Measurements from ENCODE around the gene ASIC3.
A peak's percentile ranks its signal among the peaks of the same experiment; 100 is the strongest.

Gene ASIC3

DNA sequence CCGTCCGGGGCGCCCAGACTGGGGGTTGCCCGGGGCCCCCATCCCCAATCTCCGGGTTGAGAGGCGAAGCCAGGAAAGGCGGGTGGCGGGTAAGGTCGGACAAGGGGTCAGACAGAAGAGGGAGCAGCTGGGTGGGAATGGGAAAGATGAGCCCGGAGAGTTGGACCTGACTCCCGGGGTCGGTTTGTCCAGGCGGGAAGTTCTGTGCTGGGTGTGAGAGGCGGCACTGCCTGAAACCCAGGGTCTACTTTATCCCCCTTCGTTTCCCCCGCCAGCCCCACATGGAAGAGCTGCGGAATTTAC lies 11.7 kb downstream of the ASIC3 start:
- H3K27ac ChIP-seq = peak overlapping the region; percentile 80
- TF ChIP-seq, protein P1, sequence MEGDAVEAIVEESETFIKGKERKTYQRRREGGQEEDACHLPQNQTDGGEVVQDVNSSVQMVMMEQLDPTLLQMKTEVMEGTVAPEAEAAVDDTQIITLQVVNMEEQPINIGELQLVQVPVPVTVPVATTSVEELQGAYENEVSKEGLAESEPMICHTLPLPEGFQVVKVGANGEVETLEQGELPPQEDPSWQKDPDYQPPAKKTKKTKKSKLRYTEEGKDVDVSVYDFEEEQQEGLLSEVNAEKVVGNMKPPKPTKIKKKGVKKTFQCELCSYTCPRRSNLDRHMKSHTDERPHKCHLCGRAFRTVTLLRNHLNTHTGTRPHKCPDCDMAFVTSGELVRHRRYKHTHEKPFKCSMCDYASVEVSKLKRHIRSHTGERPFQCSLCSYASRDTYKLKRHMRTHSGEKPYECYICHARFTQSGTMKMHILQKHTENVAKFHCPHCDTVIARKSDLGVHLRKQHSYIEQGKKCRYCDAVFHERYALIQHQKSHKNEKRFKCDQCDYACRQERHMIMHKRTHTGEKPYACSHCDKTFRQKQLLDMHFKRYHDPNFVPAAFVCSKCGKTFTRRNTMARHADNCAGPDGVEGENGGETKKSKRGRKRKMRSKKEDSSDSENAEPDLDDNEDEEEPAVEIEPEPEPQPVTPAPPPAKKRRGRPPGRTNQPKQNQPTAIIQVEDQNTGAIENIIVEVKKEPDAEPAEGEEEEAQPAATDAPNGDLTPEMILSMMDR (conservative IDR thresholded peaks at IDR 0.05) = no peak
- TF ChIP-seq ZFX (IDR thresholded peaks at IDR 0.05) = no peak

DNA sequence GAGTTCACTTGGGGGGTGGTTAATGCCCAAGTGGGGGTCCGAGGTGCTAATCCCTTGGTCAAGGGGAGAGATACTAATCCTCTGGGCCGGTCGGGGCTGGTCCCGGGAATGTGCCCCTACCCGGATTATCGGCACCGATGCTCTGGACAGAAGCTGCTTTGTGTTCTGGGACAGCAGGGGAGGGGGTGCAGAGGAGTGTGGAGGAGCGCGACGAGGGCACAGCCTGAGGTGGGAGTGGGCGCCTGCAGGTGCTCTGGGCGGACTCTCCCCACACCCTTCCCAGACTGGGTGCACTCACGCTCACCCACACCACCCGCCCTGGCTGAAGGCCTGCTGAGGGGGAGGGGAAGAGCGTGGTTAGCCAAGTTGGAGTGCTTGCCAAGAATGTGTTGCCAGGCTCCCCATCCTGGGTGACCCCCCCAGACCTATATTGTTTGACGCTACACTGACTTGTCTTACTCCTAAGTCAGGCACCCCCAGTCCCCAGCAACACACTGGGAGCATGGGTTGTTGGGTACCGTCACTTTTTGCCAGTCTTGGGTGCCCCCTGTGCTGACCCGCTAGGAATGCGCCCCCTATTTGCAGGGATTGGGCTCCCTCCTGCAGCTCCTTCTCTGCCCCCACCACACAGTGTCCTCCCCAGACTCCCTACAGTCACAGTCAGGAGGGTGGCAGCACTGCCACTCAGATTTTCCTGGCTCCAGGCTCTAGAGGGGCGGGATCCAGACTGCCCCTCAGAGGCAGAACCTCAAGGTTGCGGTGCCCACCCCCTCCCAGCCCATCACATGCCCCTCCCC lies 12.3 kb downstream of the ASIC3 start:
- peak overlapping the region; percentile 80 for H3K27ac ChIP-seq
- TF ChIP-seq, protein P1 (conservative IDR thresholded peaks at IDR 0.05) = no peak
- no peak for TF ChIP-seq ZFX (IDR thresholded peaks at IDR 0.05)

DNA sequence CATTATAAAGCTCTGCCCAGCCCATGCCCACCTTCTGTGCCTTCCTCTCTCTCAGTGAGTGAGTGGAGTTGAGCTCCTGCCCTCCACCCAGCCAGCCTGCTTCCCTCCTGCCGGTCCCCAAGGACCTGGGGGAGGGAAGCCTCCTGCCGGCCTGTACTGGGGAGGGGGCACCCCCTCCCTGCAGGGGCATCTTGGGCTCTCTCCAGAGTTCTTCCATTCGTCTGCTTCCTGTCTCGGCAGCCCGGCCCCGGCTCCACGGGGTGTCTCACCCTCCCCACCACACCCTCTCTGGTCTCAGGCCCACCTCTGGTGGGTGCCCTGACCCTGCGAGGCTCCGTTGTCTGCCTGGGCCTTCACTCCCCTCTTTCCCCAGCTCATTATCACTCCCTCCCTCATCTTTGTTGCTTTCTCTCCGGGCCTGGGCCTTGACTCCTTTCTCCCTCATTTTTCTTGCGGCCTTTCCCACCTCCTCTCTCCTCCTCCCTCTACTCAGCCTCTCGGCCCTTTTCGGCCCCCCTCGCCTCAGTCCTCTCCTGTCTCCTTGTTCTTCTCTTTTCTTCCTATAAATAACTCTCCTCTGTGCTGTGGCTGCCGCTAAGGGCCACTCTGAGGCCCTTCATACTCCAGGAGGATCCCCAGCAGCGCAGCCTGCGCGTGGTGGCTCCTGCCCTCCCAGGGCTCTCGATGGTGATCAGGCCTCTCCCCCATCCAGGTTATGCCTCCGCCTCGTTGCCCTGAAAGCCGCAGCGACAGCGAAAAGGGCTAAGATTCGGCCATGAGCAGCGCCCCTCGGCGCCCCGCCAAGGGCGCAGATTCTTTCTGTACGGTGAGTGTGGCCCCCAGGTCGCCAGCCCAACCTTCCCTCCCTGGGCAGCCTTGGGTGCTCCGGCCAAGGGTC lies 13.1 kb downstream of the ASIC3 start:
- peak overlapping the region; percentile 80; the same call in 1 of the 2 replicates for H3K27ac ChIP-seq
- no peak for TF ChIP-seq ZFX (IDR thresholded peaks at IDR 0.05)
- TF ChIP-seq, protein P1 (conservative IDR thresholded peaks at IDR 0.05) = no peak

DNA sequence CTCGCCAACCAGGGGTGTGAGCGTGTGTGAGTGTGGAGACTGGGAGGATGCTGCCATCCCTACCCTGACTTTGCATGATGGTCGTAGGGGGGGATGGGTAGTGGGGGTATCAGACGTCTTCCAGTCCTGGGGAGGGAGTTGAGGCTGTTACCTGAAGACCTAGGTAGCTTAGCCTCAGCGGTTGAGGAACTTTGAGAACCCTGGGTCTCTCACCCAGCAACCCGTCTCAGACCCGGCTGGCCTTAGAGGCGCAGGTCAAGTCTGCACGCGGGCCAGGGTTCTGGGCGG lies 13.7 kb downstream of the ASIC3 start:
- H3K27ac ChIP-seq = no peak overlapping the region
- no peak for TF ChIP-seq ZFX (IDR thresholded peaks at IDR 0.05)
- TF ChIP-seq, protein P1 (conservative IDR thresholded peaks at IDR 0.05) = no peak

GRCh38 chr7:151062399-151063211 lies 14.3 kb downstream of the ASIC3 start:
- TF ChIP-seq ZFX (IDR thresholded peaks at IDR 0.05) = no peak
- TF ChIP-seq, protein P1 (conservative IDR thresholded peaks at IDR 0.05) = no peak
- H3K27ac ChIP-seq = no peak overlapping the region

DNA sequence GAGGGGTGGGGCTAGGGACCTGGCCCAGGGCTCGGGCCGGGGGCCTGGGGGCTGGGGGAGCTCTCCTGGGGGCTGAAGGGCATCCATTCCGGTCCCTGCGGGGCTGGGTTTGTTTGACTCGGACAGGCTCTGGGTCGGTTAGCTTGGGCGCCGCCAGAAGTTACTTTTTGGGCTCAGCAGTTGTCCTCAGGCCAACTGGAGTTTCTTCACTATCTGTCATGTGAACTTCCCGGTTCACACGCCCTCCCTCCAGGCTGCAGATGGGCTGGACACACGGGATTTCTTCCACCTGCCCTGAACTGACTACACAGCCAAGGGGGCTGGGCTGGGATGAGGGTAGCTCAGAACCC lies 14.9 kb downstream of the ASIC3 start:
- no peak overlapping the region for H3K27ac ChIP-seq
- TF ChIP-seq ZFX (IDR thresholded peaks at IDR 0.05) = no peak
- TF ChIP-seq, protein P1 (conservative IDR thresholded peaks at IDR 0.05) = no peak
